Loucy (cell line): Measurements from ENCODE around the gene ZRANB1.

Experiments
- H2AFZ ChIP-seq: fragments of 200-600 bp; sonication (generic); 2 replicates; pipeline ENCODE4 v1.6.0; 2016; ENCODE audit warnings: antibody characterized with exemption, mild to moderate bottlenecking, low read length, moderate library complexity
- H3F3A ChIP-seq: fragments of 200-600 bp; 2 replicates; pipeline ENCODE4 v1.6.0; 2016; ENCODE audit warnings: antibody characterized with exemption, low read depth, mild to moderate bottlenecking
- H3K27me3 ChIP-seq: fragments of 200-600 bp; sonication (generic); 2 replicates; pipeline ENCODE4 v1.6.1; 2014; ENCODE audit warnings: low read length, mild to moderate bottlenecking; ENCODE audit not compliant: insufficient read depth, poor library complexity, severe bottlenecking
- H3K36me3 ChIP-seq: fragments of 200-600 bp; sonication (generic); 2 replicates; pipeline ENCODE4 v1.6.1; 2016; ENCODE audit warnings: low read length; ENCODE audit not compliant: insufficient read depth
- H3K4me1 ChIP-seq: fragments of 200-600 bp; sonication (generic); 2 replicates; pipeline ENCODE4 v1.5.1; 2014; ENCODE audit warnings: low read length, mild to moderate bottlenecking; ENCODE audit not compliant: insufficient read depth, poor library complexity, severe bottlenecking
- H3K4me2 ChIP-seq: fragments of 200-600 bp; sonication (generic); 2 replicates; pipeline ENCODE4 v1.6.0; 2014; ENCODE audit warnings: antibody characterized with exemption, low read length, low read depth, mild to moderate bottlenecking; ENCODE audit not compliant: poor library complexity, severe bottlenecking
- H3K4me3 ChIP-seq: fragments of 200-600 bp; sonication (generic); 2 replicates; pipeline ENCODE4 v1.5.1; 2014; ENCODE audit warnings: low read length, mild to moderate bottlenecking, mixed read lengths; ENCODE audit not compliant: poor library complexity, severe bottlenecking
- H3K79me2 ChIP-seq: fragments of 200-600 bp; sonication (generic); 2 replicates; pipeline ENCODE4 v1.6.1; 2014; ENCODE audit warnings: low read length; ENCODE audit not compliant: insufficient read depth
- H3K9ac ChIP-seq: fragments of 200-600 bp; sonication (generic); 2 replicates; pipeline ENCODE4 v1.6.0; 2014; ENCODE audit warnings: mild to moderate bottlenecking, low read depth, low read length, moderate library complexity; ENCODE audit not compliant: poor library complexity, severe bottlenecking
- H3K9me2 ChIP-seq: fragments of 200-600 bp; sonication (generic); replicated peaks from 2 replicates; pipeline ENCODE4 v1.6.1; 2016; ENCODE audit warnings: low read depth, low read length, mixed read lengths
- H3K9me3 ChIP-seq: fragments of 200-600 bp; sonication (generic); 2 replicates; pipeline ENCODE4 v1.6.1; 2014; ENCODE audit warnings: mild to moderate bottlenecking, antibody characterized with exemption, low read length, low read depth; ENCODE audit not compliant: insufficient read depth
- H4K20me1 ChIP-seq: fragments of 200-600 bp; sonication (generic); 2 replicates; pipeline ENCODE4 v1.6.0; 2014; ENCODE audit warnings: antibody characterized with exemption, low read length, mild to moderate bottlenecking; ENCODE audit not compliant: insufficient read depth, poor library complexity, severe bottlenecking
- CTCF ChIP-seq: fragments of 200-600 bp; sonication (generic); conservative IDR thresholded peaks from 2 replicates; pipeline ENCODE4 v1.5.1; 2014; ENCODE audit warnings: mild to moderate bottlenecking, antibody characterized with exemption, low read length
- EZH2phosphoT487 ChIP-seq: fragments of 200-600 bp; IDR thresholded peaks from 2 replicates; pipeline ENCODE4 v1.6.1; 2018; ENCODE audit warnings: antibody characterized with exemption, mild to moderate bottlenecking, moderate library complexity, borderline replicate concordance

Gene ZRANB1

GRCh38 chr10:124926548-124926947 lies 15.4 kb upstream of the ZRANB1 start:
- Histone ChIP-seq H3F3A (no peaks in the 10 kb centered on the region), H3K9me2 (no peaks in the 10 kb centered on the region), H3K4me3 (no peak overlapping the region), H3K27me3 (no peaks in the 10 kb centered on the region), H2AFZ (no peak overlapping the region), H3K9me3 (no peaks in the 10 kb centered on the region), H3K9ac (no peak overlapping the region), H3K36me3 (no peaks in the 10 kb centered on the region; the same call in 1 of the 2 replicates), H3K4me2 (no peak overlapping the region), H3K4me1 (peaks cover 4% of the 10 kb centered on the region), H3K79me2 (peaks cover 94% of the 10 kb centered on the region), H4K20me1 (peaks cover 41% of the 10 kb centered on the region)
- TF ChIP-seq EZH2phosphoT487, result no peak
- TF ChIP-seq CTCF, result no peak

GRCh38 chr10:124928087-124928486 lies 13.8 kb upstream of the ZRANB1 start:
- Histone ChIP-seq H3K9me2 (no peaks in the 10 kb centered on the region), H3K4me1 (peaks cover 4% of the 10 kb centered on the region), H3F3A (no peaks in the 10 kb centered on the region), H3K36me3 (no peaks in the 10 kb centered on the region), H3K4me3 (no peak overlapping the region), H3K9me3 (0 out of 2 replicates have a peak, but pooled peaks cover 4% of the 10 kb centered on the region), H2AFZ (no peak overlapping the region), H3K27me3 (no peaks in the 10 kb centered on the region), H3K4me2 (no peak overlapping the region), H4K20me1 (peaks cover 38% of the 10 kb centered on the region), H3K9ac (no peak overlapping the region), H3K79me2 (peaks cover 96% of the 10 kb centered on the region)
- no peak for TF ChIP-seq EZH2phosphoT487
- no peak for TF ChIP-seq CTCF

- no peak overlapping the region for H3K4me3 ChIP-seq
- 0 out of 2 replicates have a peak, but pooled peaks cover 4% of the 10 kb centered on the region for H3K9me3 ChIP-seq
- no peaks in the 10 kb centered on the region for H3F3A ChIP-seq
- H4K20me1 ChIP-seq, result peaks cover 38% of the 10 kb centered on the region
- no peak overlapping the region for H3K4me2 ChIP-seq
- H3K4me1 ChIP-seq, result peaks cover 4% of the 10 kb centered on the region
- peaks cover 96% of the 10 kb centered on the region for H3K79me2 ChIP-seq
- TF ChIP-seq EZH2phosphoT487, result no peak
- TF ChIP-seq CTCF, result no peak
- no peak overlapping the region for H2AFZ ChIP-seq
- H3K9me2 ChIP-seq, result no peaks in the 10 kb centered on the region
- no peak overlapping the region for H3K9ac ChIP-seq
- no peaks in the 10 kb centered on the region for H3K27me3 ChIP-seq
- H3K36me3 ChIP-seq, result no peaks in the 10 kb centered on the region
Observed at GRCh38 chr10:124928545-124928944, 13.4 kb upstream of the ZRANB1 start.
